HepG2 (cell line): ENCODE measurements around the gene COA1. TPM values are rescaled to one million over a fixed set of nuclear protein-coding genes. Genes with fewer than 3 reads are reported as not detected.

Source experiments
- ARID2 ChIP-seq: sonication (generic); formaldehyde crosslinking; IDR thresholded peaks from 2 replicates; pipeline ENCODE4 v1.8.1; 2022; ENCODE audit warnings: mild to moderate bottlenecking, missing genetic modification reagents, borderline replicate concordance
- CREB1 ChIP-seq, 2 experiments: fragments of 450-650 bp in 1 of 2; IDR thresholded peaks; 2 replicates each; pipeline ENCODE4 v1.6.1; 2016 to 2017; ENCODE audit warnings: control low read depth in 1 of 2, mild to moderate bottlenecking in 1 of 2, missing compliant biosample characterization in 1 of 2, missing genetic modification characterization in 1 of 2
- GATAD2A ChIP-seq: IDR thresholded peaks from 2 replicates; pipeline ENCODE4 v1.6.1; 2016
- NFIC ChIP-seq: IDR thresholded peaks from 2 replicates; pipeline ENCODE4 v1.6.1; 2012; ENCODE audit warnings: mild to moderate bottlenecking, low read length, inconsistent platforms
- RBFOX2 ChIP-seq: fragments of 200-400 bp; formaldehyde crosslinking; IDR thresholded peaks from 2 replicates; pipeline ENCODE4 v1.6.1; 2017; ENCODE audit warnings: low read depth, mild to moderate bottlenecking, low read length
- SMYD3 ChIP-seq: sonication (generic); formaldehyde crosslinking; IDR thresholded peaks from 2 replicates; pipeline ENCODE4 v1.8.1; 2023; ENCODE audit warnings: mild to moderate bottlenecking, missing genetic modification reagents
- SOX5 ChIP-seq: IDR thresholded peaks from 2 replicates; pipeline ENCODE4 v1.6.1; 2016; ENCODE audit warnings: borderline replicate concordance
- ZNF687 ChIP-seq: sonication (generic); formaldehyde crosslinking; IDR thresholded peaks from 2 replicates; pipeline ENCODE4 v1.5.1; 2020; ENCODE audit warnings: mild to moderate bottlenecking, missing genetic modification reagents, moderate library complexity
- ZNF772 ChIP-seq: sonication (generic); formaldehyde crosslinking; IDR thresholded peaks from 2 replicates; pipeline ENCODE4 v1.5.0; 2020; ENCODE audit warnings: mild to moderate bottlenecking, missing genetic modification reagents
- ZNF782 ChIP-seq: sonication (generic); formaldehyde crosslinking; IDR thresholded peaks from 2 replicates; pipeline ENCODE4 v1.4.0; 2020; ENCODE audit warnings: missing genetic modification reagents, mild to moderate bottlenecking, borderline replicate concordance
- ZNF792 ChIP-seq: IDR thresholded peaks from 2 replicates; pipeline ENCODE4 v1.6.1; 2016
- ZNF816 ChIP-seq: sonication (generic); formaldehyde crosslinking; IDR thresholded peaks from 2 replicates; pipeline ENCODE4 v1.8.0; 2022; ENCODE audit warnings: missing genetic modification reagents, mild to moderate bottlenecking, borderline replicate concordance
- polyA plus RNA-seq, 8 experiments: library from polyadenylated mRNA; depleted of rRNA in 3 of 8; stranded (reverse) in 7 of 8; unstranded in 1 of 8; fragments of >200 nt; fragmentation: Illumina TruSeq in 4 of 8; extraction: Trizol in 4 of 8; gene quantifications; 2 replicates each; pipeline versions ENCODE4 v1.2.1 to v1.2.3, GENCODE V29; 2011 to 2016; ENCODE audit warnings: low read depth in 4 of 8, missing spikeins in 1 of 8, mixed read lengths in 1 of 8; ENCODE audit not compliant: insufficient read depth in 1 of 8
- total RNA-seq, 5 experiments: library from RNA; depleted of rRNA; stranded (reverse); fragments of >200 nt; fragmentation: Illumina TruSeq; extraction: Trizol; gene quantifications; 2 replicates each; pipeline ENCODE4 v1.2.3, GENCODE V29; 2016; ENCODE audit warnings: low read depth in 1 of 5
- TF ChIP-seq, protein P1 (sequence below): sonication (generic); formaldehyde crosslinking; conservative IDR thresholded peaks from 2 replicates; pipeline ENCODE4 v1.4.0; 2020; ENCODE audit warnings: mild to moderate bottlenecking, missing genetic modification reagents, moderate library complexity
- TF ChIP-seq, protein P2 (sequence below): IDR thresholded peaks from 2 replicates; pipeline ENCODE4 v1.6.1; 2016; ENCODE audit warnings: mild to moderate bottlenecking
- TF ChIP-seq, protein P3 (sequence below): IDR thresholded peaks from 2 replicates; pipeline ENCODE4 v1.6.1; 2012; ENCODE audit warnings: low read depth, low read length, improper control_type of control experiment

COA1 gene
- total and polyA plus RNA-seq, 2 of the 13 experiments (the other 11 are each of a cell fraction or from before 2014, with no cell fraction given), result 33.2 to 65.7 TPM

GRCh38 chr7:43658718-43659548 lies 70.4 kb downstream of the COA1 start (continued):
- TF ChIP-seq ZNF792 (CRISPR knock-in tag), result peak; percentile 38; the same call in 1 of the 2 replicates
- peak; percentile 13; the same call in 1 of the 2 replicates for TF ChIP-seq SOX5 (CRISPR knock-in tag)
- no peak for TF ChIP-seq ZNF782 (CRISPR knock-in tag)
- no peak for TF ChIP-seq CREB1 (IDR thresholded peaks at IDR 0.05)
- TF ChIP-seq CREB1 (CRISPR knock-in tag; IDR thresholded peaks at IDR 0.05), result 0 out of 2 replicates have a peak, but pooled peaks have one; percentile 32
- TF ChIP-seq, protein P1, sequence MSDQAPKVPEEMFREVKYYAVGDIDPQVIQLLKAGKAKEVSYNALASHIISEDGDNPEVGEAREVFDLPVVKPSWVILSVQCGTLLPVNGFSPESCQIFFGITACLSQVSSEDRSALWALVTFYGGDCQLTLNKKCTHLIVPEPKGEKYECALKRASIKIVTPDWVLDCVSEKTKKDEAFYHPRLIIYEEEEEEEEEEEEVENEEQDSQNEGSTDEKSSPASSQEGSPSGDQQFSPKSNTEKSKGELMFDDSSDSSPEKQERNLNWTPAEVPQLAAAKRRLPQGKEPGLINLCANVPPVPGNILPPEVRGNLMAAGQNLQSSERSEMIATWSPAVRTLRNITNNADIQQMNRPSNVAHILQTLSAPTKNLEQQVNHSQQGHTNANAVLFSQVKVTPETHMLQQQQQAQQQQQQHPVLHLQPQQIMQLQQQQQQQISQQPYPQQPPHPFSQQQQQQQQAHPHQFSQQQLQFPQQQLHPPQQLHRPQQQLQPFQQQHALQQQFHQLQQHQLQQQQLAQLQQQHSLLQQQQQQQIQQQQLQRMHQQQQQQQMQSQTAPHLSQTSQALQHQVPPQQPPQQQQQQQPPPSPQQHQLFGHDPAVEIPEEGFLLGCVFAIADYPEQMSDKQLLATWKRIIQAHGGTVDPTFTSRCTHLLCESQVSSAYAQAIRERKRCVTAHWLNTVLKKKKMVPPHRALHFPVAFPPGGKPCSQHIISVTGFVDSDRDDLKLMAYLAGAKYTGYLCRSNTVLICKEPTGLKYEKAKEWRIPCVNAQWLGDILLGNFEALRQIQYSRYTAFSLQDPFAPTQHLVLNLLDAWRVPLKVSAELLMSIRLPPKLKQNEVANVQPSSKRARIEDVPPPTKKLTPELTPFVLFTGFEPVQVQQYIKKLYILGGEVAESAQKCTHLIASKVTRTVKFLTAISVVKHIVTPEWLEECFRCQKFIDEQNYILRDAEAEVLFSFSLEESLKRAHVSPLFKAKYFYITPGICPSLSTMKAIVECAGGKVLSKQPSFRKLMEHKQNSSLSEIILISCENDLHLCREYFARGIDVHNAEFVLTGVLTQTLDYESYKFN, result peak; percentile 51
- peak; percentile 70; the same call in 1 of the 2 replicates for TF ChIP-seq NFIC
- peak; percentile 49 for TF ChIP-seq ZNF687 (CRISPR knock-in tag)
- TF ChIP-seq, protein P2, sequence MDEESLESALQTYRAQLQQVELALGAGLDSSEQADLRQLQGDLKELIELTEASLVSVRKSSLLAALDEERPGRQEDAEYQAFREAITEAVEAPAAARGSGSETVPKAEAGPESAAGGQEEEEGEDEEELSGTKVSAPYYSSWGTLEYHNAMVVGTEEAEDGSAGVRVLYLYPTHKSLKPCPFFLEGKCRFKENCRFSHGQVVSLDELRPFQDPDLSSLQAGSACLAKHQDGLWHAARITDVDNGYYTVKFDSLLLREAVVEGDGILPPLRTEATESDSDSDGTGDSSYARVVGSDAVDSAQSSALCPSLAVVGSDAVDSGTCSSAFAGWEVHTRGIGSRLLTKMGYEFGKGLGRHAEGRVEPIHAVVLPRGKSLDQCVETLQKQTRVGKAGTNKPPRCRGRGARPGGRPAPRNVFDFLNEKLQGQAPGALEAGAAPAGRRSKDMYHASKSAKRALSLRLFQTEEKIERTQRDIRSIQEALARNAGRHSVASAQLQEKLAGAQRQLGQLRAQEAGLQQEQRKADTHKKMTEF (CRISPR knock-in tag), result 0 out of 2 replicates have a peak, but pooled peaks have one; percentile 43
- no peak for TF ChIP-seq ZNF772
- TF ChIP-seq ZNF816 (CRISPR knock-in tag), result no peak
- 0 out of 2 replicates have a peak, but pooled peaks have one; percentile 23 for TF ChIP-seq SMYD3 (CRISPR knock-in tag)
- 0 out of 2 replicates have a peak, but pooled peaks have one; percentile 33 for TF ChIP-seq RBFOX2
- peak; percentile 66 for TF ChIP-seq GATAD2A (CRISPR knock-in tag)
- TF ChIP-seq, protein P3, sequence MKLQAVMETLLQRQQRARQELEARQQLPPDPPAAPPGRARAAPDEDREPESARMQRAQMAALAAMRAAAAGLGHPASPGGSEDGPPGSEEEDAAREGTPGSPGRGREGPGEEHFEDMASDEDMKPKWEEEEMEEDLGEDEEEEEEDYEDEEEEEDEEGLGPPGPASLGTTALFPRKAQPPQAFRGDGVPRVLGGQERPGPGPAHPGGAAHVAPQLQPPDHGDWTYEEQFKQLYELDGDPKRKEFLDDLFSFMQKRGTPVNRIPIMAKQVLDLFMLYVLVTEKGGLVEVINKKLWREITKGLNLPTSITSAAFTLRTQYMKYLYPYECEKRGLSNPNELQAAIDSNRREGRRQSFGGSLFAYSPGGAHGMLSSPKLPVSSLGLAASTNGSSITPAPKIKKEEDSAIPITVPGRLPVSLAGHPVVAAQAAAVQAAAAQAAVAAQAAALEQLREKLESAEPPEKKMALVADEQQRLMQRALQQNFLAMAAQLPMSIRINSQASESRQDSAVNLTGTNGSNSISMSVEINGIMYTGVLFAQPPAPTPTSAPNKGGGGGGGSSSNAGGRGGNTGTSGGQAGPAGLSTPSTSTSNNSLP, result peak; percentile 85
- 0 out of 2 replicates have a peak, but pooled peaks have one; percentile 53 for TF ChIP-seq ARID2 (CRISPR knock-in tag)
